HG02938 (cell line): Measurements from ENCODE around the gene SLC34A1.

Source experiments
- ATAC-seq: cut with Tn5 transposase; IDR thresholded peaks from one replicate; pipeline ENCODE4 v1.9.1; 2021; ENCODE audit warnings: mild to moderate bottlenecking, moderate library complexity; ENCODE audit not compliant: unreplicated experiment

Gene SLC34A1

GRCh38 chr5:177385720-177386119 is 1.5 kb downstream of the SLC34A1 start:
- ATAC-seq, result no peak

- no peak for ATAC-seq
Observed at GRCh38 chr5:177386542-177386941, 2.3 kb downstream of the SLC34A1 start.

GRCh38 chr5:177387405-177387804 is 3.2 kb downstream of the SLC34A1 start:
- ATAC-seq, result no peak

- ATAC-seq, result no peak
Observed at GRCh38 chr5:177388521-177389052, 4.4 kb downstream of the SLC34A1 start.

- no peak for ATAC-seq
Observed at GRCh38 chr5:177389241-177390169, 5.3 kb downstream of the SLC34A1 start.

GRCh38 chr5:177390363-177391300 is 6.4 kb downstream of the SLC34A1 start:
- ATAC-seq, result peak; percentile 70

- ATAC-seq, result no peak
Observed at GRCh38 chr5:177392765-177393164, 8.5 kb downstream of the SLC34A1 start.

GRCh38 chr5:177393206-177393765 is 9.1 kb downstream of the SLC34A1 start:
- no peak for ATAC-seq

- no peak for ATAC-seq
Observed at GRCh38 chr5:177393990-177394389, 9.8 kb downstream of the SLC34A1 start.

GRCh38 chr5:177396078-177396477 is 11.8 kb downstream of the SLC34A1 start:
- ATAC-seq, result no peak

GRCh38 chr5:177396807-177397206 is 12.6 kb downstream of the SLC34A1 start:
- no peak for ATAC-seq

GRCh38 chr5:177397875-177398390 is 13.7 kb downstream of the SLC34A1 start:
- no peak for ATAC-seq

GRCh38 chr5:177399997-177400868 is 16.0 kb downstream of the SLC34A1 start, which contains the start of gene PFN3:
Gene PFN3, minus strand, starts transcription at chr5:177400661. Its CDS starts 85 bp downstream, at chr5:177400576.
- ATAC-seq, result no peak

- no peak for ATAC-seq
Observed at GRCh38 chr5:177402271-177403043, 18.2 kb downstream of the SLC34A1 start.

- ATAC-seq, result peak; percentile 23
Observed at GRCh38 chr5:177403102-177403791, 19.0 kb downstream of the SLC34A1 start.

GRCh38 chr5:177403792-177404640 is 19.8 kb downstream of the SLC34A1 start:
- ATAC-seq, result peak; percentile 63

- ATAC-seq, result no peak
Observed at GRCh38 chr5:177404641-177405179, 20.5 kb downstream of the SLC34A1 start.
